ENCODE results near the gene TET1.

Gene TET1

DNA sequence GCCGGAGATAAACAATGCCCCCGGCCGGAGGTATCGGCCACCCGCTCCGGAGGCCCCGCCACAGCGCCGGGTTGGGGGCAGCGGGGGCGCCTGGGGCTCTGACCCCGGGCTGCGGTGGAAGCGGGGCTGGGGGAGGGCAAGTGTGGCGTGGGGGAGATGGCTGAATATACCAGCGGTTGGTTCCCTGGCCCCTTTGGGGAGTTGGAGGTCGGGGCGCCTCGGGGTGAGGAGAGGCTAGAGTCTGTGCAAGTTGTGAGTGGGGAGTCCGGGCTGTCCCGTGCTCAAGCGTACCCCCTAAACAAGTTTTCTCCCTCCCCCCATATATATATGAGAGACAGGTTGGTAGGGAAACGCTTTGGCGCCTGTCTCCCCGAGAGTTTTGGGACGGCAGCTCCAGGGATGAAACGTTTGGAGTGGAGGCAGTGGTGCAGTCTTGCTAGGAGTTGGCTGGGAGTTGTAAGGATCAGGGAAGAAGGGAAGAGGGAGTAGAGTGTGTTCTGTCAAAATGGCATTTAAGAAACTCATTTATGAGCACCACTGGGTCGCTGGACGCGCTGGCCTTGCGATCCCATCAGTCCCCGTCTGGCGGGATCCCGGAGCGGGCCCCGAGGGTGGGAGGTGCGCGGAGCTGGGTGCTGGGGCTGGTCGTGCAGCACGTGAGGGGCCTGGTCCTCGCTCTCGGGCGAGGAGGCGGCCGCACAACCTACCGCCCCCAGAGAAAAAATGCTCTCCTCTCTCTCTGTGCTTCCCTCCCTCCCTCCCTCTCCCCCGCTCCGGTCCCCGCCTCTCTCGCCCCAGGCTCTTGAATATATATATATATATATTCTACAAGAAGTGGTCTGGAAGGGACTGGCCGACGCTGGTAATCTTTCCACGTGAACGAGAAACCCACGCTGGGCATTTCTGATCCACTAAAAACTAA lies 1.1 kb downstream of the TET1 start:
- TF ChIP-seq GATA2 (IDR thresholded peaks at IDR 0.05; ENCODE audit: low read depth, low read length) (no peak), GATA3 (IDR thresholded peaks at IDR 0.05; ENCODE audit: low read depth, low read length) (no peak)

DNA sequence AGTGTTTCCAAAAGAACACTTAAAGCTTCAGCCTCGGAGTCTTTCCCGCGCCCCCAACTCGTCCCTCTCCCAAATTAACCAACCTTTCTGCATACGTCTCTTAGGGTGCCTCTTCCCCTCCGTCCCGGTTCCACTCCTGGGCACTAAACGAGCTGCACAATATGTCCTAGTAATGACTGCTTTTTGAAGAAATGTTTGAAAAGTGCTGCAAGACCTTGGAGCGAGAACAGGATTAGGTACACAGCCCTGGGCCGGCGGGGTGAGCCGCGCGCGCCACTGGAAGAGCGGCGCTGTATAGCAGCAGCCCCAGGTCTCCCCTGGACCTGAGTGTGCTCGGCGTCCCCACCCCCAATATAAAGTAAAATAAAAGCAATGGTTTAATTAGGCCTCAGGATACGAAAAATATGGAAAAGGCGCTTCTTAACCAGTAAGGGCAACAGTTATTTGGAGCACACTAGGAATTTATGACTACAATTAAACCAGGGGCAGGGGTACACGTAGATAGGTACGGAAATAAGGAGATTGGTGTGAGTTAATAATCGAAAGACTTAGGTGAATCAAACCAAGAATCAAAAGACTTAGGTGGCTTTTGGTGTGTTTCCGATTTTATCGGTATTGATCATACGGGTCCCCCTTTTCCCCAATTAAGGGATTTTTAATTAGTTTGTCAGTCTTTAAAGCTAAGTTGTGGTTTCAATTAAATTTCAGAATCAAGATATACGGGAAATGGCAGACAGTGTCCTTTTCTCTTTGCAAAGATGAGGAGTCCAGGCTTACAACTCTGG lies 1.9 kb downstream of the TET1 start:
- no peak for TF ChIP-seq GATA2 (IDR thresholded peaks at IDR 0.05; ENCODE audit: low read depth, low read length)
- no peak for TF ChIP-seq GATA3 (IDR thresholded peaks at IDR 0.05; ENCODE audit: low read depth, low read length)

GRCh38 chr10:68562661-68563570 lies 2.8 kb downstream of the TET1 start:
- TF ChIP-seq GATA2 (IDR thresholded peaks at IDR 0.05; ENCODE audit: low read depth, low read length): no peak
- no peak for TF ChIP-seq GATA3 (IDR thresholded peaks at IDR 0.05; ENCODE audit: low read depth, low read length)

GRCh38 chr10:68564712-68565111 lies 4.6 kb downstream of the TET1 start:
- TF ChIP-seq GATA2 (IDR thresholded peaks at IDR 0.05; ENCODE audit: low read depth, low read length): no peak
- no peak for TF ChIP-seq GATA3 (IDR thresholded peaks at IDR 0.05; ENCODE audit: low read depth, low read length)

DNA sequence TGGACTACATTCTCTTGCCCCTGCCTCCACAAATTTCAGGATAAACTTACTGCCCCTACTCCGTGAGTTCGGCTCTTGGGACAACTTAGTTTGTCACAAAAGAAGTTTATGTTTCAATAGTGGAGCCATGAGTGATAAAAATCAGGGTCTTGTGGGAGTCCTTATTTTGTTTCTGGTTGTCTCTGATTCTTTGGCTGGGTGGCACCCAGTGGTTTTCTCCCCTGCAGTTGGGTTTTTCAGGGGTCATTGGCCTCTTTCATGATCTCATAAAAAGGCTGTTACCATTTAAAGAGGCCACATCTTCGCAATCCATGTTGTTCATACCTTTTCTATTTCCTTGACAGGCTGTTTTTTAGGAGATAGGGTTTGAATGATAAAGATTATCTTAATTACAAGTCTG lies 5.5 kb downstream of the TET1 start:
- TF ChIP-seq GATA2 (IDR thresholded peaks at IDR 0.05; ENCODE audit: low read depth, low read length) (no peak), GATA3 (IDR thresholded peaks at IDR 0.05; ENCODE audit: low read depth, low read length) (no peak)

- TF ChIP-seq GATA3 (IDR thresholded peaks at IDR 0.05; ENCODE audit: low read depth, low read length) (no peak), GATA2 (IDR thresholded peaks at IDR 0.05; ENCODE audit: low read depth, low read length) (no peak)
These were observed 6.2 kb downstream of the TET1 start for GRCh38 chr10:68566351-68566750.

DNA sequence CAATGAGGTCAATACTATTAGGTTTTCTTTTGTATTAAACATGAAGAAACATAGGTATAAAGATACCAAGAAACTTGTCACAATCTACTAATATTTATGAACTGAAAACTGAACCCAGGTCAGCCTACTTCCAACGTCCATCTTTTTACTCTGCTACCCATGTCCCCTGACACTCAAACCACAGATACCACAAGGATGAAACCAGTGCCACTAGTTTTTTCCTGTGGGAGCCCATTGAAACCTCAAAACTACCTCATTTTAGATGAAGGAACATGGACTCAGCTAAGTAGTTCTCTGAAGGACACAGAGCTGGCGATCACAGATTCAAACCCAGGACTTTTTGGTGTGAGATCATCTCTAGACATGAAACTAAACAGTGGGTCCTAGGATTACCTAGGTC lies 6.8 kb downstream of the TET1 start:
- TF ChIP-seq GATA2 (IDR thresholded peaks at IDR 0.05; ENCODE audit: low read depth, low read length) (no peak), GATA3 (IDR thresholded peaks at IDR 0.05; ENCODE audit: low read depth, low read length) (no peak)

GRCh38 chr10:68572151-68572550 lies 12.0 kb downstream of the TET1 start:
- TF ChIP-seq GATA2 (IDR thresholded peaks at IDR 0.05; ENCODE audit: low read depth, low read length) (no peak), GATA3 (IDR thresholded peaks at IDR 0.05; ENCODE audit: low read depth, low read length) (no peak)

DNA sequence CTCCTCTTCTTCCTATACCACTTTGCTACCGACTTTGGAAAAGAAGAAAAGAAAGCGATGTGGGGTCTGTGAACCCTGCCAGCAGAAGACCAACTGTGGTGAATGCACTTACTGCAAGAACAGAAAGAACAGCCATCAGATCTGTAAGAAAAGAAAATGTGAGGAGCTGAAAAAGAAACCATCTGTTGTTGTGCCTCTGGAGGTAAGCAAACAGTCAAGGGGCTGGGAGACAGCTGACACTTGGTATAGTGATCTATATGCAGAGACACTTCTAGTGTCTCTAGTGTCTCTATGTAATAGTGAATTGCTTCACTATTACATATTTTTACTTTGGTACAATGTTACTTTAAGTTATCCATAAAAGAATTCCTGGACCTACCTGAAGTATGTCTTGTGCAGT lies 13.9 kb downstream of the TET1 start:
- no peak for TF ChIP-seq GATA3 (IDR thresholded peaks at IDR 0.05; ENCODE audit: low read depth, low read length)
- TF ChIP-seq GATA2 (IDR thresholded peaks at IDR 0.05; ENCODE audit: low read depth, low read length): no peak

GRCh38 chr10:68576118-68576517 lies 16.0 kb downstream of the TET1 start:
- no peak for TF ChIP-seq GATA3 (IDR thresholded peaks at IDR 0.05; ENCODE audit: low read depth, low read length)
- TF ChIP-seq GATA2 (IDR thresholded peaks at IDR 0.05; ENCODE audit: low read depth, low read length): no peak

- TF ChIP-seq GATA3 (IDR thresholded peaks at IDR 0.05; ENCODE audit: low read depth, low read length) (no peak), GATA2 (IDR thresholded peaks at IDR 0.05; ENCODE audit: low read depth, low read length) (no peak)
These were observed 18.8 kb downstream of the TET1 start for GRCh38 chr10:68578974-68579373.

DNA sequence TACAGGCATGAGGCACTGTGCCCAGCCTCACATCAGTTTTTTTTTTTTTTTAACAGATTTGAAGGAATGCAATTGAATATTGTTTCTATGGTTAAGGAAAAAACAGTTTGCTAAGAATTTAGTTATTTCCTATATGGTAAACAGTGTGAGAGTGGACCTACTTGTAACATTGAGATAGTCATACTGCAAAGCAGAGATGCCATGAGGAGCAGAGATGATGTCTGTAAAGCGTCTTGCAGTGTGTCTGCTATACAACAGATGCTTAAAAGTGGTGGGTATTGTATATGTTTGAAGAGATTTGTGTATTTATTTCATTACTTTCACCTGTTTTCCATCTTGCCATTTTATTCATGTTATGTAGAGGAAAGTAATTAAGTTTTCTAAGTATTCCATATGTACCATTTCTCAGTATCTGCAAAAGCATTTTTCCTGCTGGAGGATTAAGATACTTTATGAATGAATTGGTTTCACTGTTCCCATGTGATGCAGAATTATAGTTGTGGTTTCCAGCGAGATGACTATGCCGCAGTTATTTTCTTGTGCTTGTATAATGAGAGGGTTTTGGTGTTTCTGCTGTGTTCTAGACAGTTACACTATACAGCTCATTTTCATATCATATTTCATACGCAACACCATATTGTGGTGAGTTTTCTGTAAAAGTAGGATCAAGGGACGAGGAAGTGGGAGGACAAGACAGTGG lies 26.6 kb downstream of the TET1 start:
- TF ChIP-seq GATA3 (IDR thresholded peaks at IDR 0.05; ENCODE audit: low read depth, low read length) (no peak), GATA2 (IDR thresholded peaks at IDR 0.05; ENCODE audit: low read depth, low read length) (no peak)

- TF ChIP-seq GATA2 (IDR thresholded peaks at IDR 0.05; ENCODE audit: low read depth, low read length) (no peak), GATA3 (IDR thresholded peaks at IDR 0.05; ENCODE audit: low read depth, low read length) (no peak)
These were observed 34.3 kb downstream of the TET1 start for GRCh38 chr10:68594405-68594804.
